Measurements from ENCODE around the gene ABI1. TPM values are rescaled to one million over a fixed set of nuclear protein-coding genes. Genes with fewer than 3 reads are reported as not detected.
A peak's percentile ranks its signal among the peaks of the same experiment; 100 is the strongest.

The ABI1 gene
- total RNA-seq, 1 experiment from 2014 or later = 79.8 TPM

GRCh38 chr10:26780793-26781601, 79.8 kb downstream of the ABI1 start:
- H3K27ac ChIP-seq (ENCODE audit: low read length) = peak overlapping the region; percentile 77
- H3K79me2 ChIP-seq (ENCODE audit: low read length) = peaks cover 97% of the 10 kb centered on the region

GRCh38 chr10:26780106-26780792, 80.5 kb downstream of the ABI1 start:
- no peak overlapping the region for H3K4me3 ChIP-seq (ENCODE audit: low read length)
- H3K27me3 ChIP-seq (ENCODE audit: low read length) = no peaks in the 10 kb centered on the region
- H3K9me3 ChIP-seq (ENCODE audit: low read length) = no peaks in the 10 kb centered on the region
- H2AFZ ChIP-seq (ENCODE audit: low read length) = no peak overlapping the region
- H3K79me2 ChIP-seq (ENCODE audit: low read length) = peaks cover 99% of the 10 kb centered on the region
- H3K9ac ChIP-seq (ENCODE audit: low read length) = no peak overlapping the region
- no peaks in the 10 kb centered on the region for H4K20me1 ChIP-seq (ENCODE audit: insufficient read depth, low read depth, low read length)
- H3K4me2 ChIP-seq (ENCODE audit: low read depth, low read length, poor library complexity, severe bottlenecking) = no peak overlapping the region
- H3K4me1 ChIP-seq (ENCODE audit: low read length) = peaks cover 66% of the 10 kb centered on the region
- peak overlapping the region; percentile 77 for H3K27ac ChIP-seq (ENCODE audit: low read length)
- H3K9me2 ChIP-seq (replicated peaks; ENCODE audit: insufficient read depth, low read length) = no peaks in the 10 kb centered on the region
- peaks cover 5% of the 10 kb centered on the region; the same call in 1 of the 2 replicates for H3K36me3 ChIP-seq (ENCODE audit: insufficient read depth, low read length)
- no peak for DNase-seq

More at GRCh38 chr10:26780793-26781601, 79.8 kb downstream of the ABI1 start:
- Histone ChIP-seq H2AFZ (ENCODE audit: low read length) (no peak overlapping the region), H3K9me2 (replicated peaks; ENCODE audit: insufficient read depth, low read length) (no peaks in the 10 kb centered on the region), H3K9ac (ENCODE audit: low read length) (peak overlapping the region; percentile 50; the same call in 1 of the 2 replicates), H3K27me3 (ENCODE audit: low read length) (no peaks in the 10 kb centered on the region), H3K4me1 (ENCODE audit: low read length) (peaks cover 66% of the 10 kb centered on the region), H3K4me2 (ENCODE audit: low read depth, low read length, poor library complexity, severe bottlenecking) (peak overlapping the region; percentile 60), H4K20me1 (ENCODE audit: insufficient read depth, low read depth, low read length) (no peaks in the 10 kb centered on the region), H3K4me3 (ENCODE audit: low read length) (no peak overlapping the region), H3K36me3 (ENCODE audit: insufficient read depth, low read length) (peaks cover 4% of the 10 kb centered on the region; the same call in 1 of the 2 replicates), H3K9me3 (ENCODE audit: low read length) (no peaks in the 10 kb centered on the region)
- DNase-seq = peak; percentile 65

DNA sequence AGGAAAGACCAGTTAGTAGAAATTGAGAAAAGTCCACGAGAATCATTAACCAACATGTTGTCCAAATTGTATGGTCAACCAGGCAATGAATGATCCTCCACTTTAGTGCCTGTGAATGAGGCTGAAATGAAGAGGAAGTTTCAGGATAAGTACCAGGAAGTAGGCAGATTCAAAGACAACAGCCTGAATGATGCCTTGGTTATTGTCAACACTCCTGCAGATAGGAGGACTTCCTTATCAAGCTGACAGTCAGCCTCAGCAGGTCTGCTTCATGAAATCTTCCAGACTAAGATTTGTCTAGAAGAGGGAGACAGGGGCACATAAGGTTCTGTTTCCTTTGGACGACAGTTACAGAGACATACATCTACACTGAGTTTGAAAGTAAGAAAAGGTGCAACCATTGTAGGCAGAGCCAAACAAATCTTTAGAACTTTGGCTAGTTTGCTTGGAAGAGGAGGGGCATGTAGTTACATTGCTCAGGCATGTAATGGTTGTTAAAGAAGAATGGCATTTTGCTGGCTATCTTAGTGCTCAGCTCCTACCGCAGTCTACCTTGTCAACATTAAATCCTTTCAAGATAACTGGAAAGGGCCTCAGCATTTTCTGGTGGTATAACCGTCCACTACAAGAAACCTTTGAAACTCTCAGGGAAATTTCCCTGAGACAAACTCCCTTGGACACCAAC, 81.4 kb downstream of the ABI1 start:
- no peak for DNase-seq
- H3K36me3 ChIP-seq (ENCODE audit: insufficient read depth, low read length) = peaks cover 5% of the 10 kb centered on the region; the same call in 1 of the 2 replicates
- no peaks in the 10 kb centered on the region for H3K27me3 ChIP-seq (ENCODE audit: low read length)
- no peaks in the 10 kb centered on the region for H3K9me2 ChIP-seq (replicated peaks; ENCODE audit: insufficient read depth, low read length)
- H3K4me3 ChIP-seq (ENCODE audit: low read length) = no peak overlapping the region
- no peak overlapping the region for H3K9ac ChIP-seq (ENCODE audit: low read length)
- no peaks in the 10 kb centered on the region for H4K20me1 ChIP-seq (ENCODE audit: insufficient read depth, low read depth, low read length)
- no peak overlapping the region for H3K27ac ChIP-seq (ENCODE audit: low read length)
- no peak overlapping the region for H3K4me2 ChIP-seq (ENCODE audit: low read depth, low read length, poor library complexity, severe bottlenecking)
- no peak overlapping the region for H2AFZ ChIP-seq (ENCODE audit: low read length)
- peaks cover 99% of the 10 kb centered on the region for H3K79me2 ChIP-seq (ENCODE audit: low read length)
- H3K4me1 ChIP-seq (ENCODE audit: low read length) = peaks cover 59% of the 10 kb centered on the region
- H3K9me3 ChIP-seq (ENCODE audit: low read length) = no peaks in the 10 kb centered on the region

DNA sequence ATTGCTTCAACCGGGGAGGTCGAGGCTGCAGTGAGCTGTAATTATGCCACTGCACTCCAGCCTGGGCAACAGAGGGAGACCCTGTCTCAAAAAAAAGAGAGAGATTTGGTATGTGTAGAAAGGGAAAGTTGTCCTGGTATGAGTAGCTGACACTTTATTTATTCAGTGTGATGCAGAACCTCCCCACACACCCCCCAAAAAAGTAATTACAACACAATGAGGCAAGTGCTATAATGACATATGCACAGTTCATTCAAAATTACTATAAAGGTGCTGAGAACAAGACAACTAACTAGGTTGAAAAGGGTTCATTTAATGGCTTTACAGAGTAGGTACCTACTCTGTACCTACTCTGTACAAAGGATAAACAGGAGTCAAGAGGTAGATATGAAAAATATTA, 83.1 kb downstream of the ABI1 start:
- Histone ChIP-seq H3K27me3 (ENCODE audit: low read length) (no peaks in the 10 kb centered on the region), H3K27ac (ENCODE audit: low read length) (no peak overlapping the region), H3K4me2 (ENCODE audit: low read depth, low read length, poor library complexity, severe bottlenecking) (no peak overlapping the region), H3K36me3 (ENCODE audit: insufficient read depth, low read length) (peaks cover 5% of the 10 kb centered on the region; the same call in 1 of the 2 replicates), H3K4me3 (ENCODE audit: low read length) (no peak overlapping the region), H3K79me2 (ENCODE audit: low read length) (peaks cover 99% of the 10 kb centered on the region), H4K20me1 (ENCODE audit: insufficient read depth, low read depth, low read length) (no peaks in the 10 kb centered on the region), H3K9me2 (replicated peaks; ENCODE audit: insufficient read depth, low read length) (no peaks in the 10 kb centered on the region), H3K4me1 (ENCODE audit: low read length) (peaks cover 43% of the 10 kb centered on the region), H3K9me3 (ENCODE audit: low read length) (no peaks in the 10 kb centered on the region), H2AFZ (ENCODE audit: low read length) (no peak overlapping the region), H3K9ac (ENCODE audit: low read length) (no peak overlapping the region)
- DNase-seq = no peak

- Histone ChIP-seq H3K9ac (ENCODE audit: low read length) (no peak overlapping the region), H3K36me3 (ENCODE audit: insufficient read depth, low read length) (peaks cover 5% of the 10 kb centered on the region; the same call in 1 of the 2 replicates), H3K27ac (ENCODE audit: low read length) (no peak overlapping the region), H3K4me3 (ENCODE audit: low read length) (no peak overlapping the region), H4K20me1 (ENCODE audit: insufficient read depth, low read depth, low read length) (no peaks in the 10 kb centered on the region), H2AFZ (ENCODE audit: low read length) (no peak overlapping the region), H3K4me2 (ENCODE audit: low read depth, low read length, poor library complexity, severe bottlenecking) (no peak overlapping the region), H3K9me2 (replicated peaks; ENCODE audit: insufficient read depth, low read length) (no peaks in the 10 kb centered on the region), H3K79me2 (ENCODE audit: low read length) (peaks cover 98% of the 10 kb centered on the region), H3K4me1 (ENCODE audit: low read length) (peaks cover 28% of the 10 kb centered on the region), H3K27me3 (ENCODE audit: low read length) (no peaks in the 10 kb centered on the region), H3K9me3 (ENCODE audit: low read length) (no peaks in the 10 kb centered on the region)
- DNase-seq = no peak
Observed at GRCh38 chr10:26776258-26776657, 84.5 kb downstream of the ABI1 start.

- H3K36me3 ChIP-seq (ENCODE audit: insufficient read depth, low read length) = peaks cover 18% of the 10 kb centered on the region; the same call in 1 of the 2 replicates
- H2AFZ ChIP-seq (ENCODE audit: low read length) = no peak overlapping the region
- no peak overlapping the region for H3K27ac ChIP-seq (ENCODE audit: low read length)
- no peak overlapping the region for H3K4me2 ChIP-seq (ENCODE audit: low read depth, low read length, poor library complexity, severe bottlenecking)
- H3K9me3 ChIP-seq (ENCODE audit: low read length) = no peaks in the 10 kb centered on the region
- DNase-seq = no peak
- H3K9me2 ChIP-seq (replicated peaks; ENCODE audit: insufficient read depth, low read length) = no peaks in the 10 kb centered on the region
- H3K4me1 ChIP-seq (ENCODE audit: low read length) = peaks cover 3% of the 10 kb centered on the region
- no peak overlapping the region for H3K4me3 ChIP-seq (ENCODE audit: low read length)
- H4K20me1 ChIP-seq (ENCODE audit: insufficient read depth, low read depth, low read length) = no peaks in the 10 kb centered on the region
- H3K79me2 ChIP-seq (ENCODE audit: low read length) = peaks cover 98% of the 10 kb centered on the region
- no peaks in the 10 kb centered on the region for H3K27me3 ChIP-seq (ENCODE audit: low read length)
- H3K9ac ChIP-seq (ENCODE audit: low read length) = no peak overlapping the region
Observed at GRCh38 chr10:26773633-26774032, 87.1 kb downstream of the ABI1 start.

DNA sequence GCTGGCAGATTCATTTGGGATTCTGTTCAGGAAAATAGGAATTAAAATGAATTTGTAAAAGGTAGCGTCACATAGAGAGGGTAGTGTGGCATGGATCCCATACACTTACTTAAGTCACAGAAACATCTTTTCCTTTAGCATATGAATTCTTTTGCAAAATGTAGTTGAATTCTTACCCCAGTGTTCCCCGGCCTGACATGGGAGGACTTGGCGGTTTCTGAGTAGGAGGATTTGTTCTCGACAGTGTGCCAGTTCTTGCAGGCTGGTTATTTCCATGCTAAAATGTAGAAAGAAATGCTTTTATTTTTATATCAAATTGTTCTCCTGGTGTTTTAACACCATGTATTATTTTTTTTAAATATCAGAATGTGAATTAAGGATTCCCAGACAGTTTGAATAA, 90.7 kb downstream of the ABI1 start:
- Histone ChIP-seq H4K20me1 (ENCODE audit: insufficient read depth, low read depth, low read length) (no peaks in the 10 kb centered on the region), H3K79me2 (ENCODE audit: low read length) (peaks cover 90% of the 10 kb centered on the region)

DNA sequence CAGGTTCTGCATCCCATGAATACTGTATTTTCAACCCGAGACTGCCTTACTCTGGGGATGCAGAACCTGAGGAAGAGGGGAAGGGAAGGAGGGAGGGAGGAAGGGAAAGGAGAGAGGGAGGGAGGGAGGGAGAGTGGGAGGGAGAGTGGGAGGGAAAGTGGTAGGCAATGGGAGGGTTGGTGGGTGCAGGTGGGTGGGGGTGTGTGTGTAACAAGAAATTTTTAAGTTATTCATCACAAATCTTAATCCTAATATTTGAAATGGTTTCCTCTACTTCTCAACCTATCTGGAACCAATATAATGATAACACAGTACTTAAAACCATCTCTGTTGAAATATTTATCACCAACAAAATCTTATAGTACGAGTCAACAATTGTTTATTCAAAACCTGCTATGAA, 95.2 kb downstream of the ABI1 start:
- no peak for DNase-seq
- Histone ChIP-seq H3K4me1 (ENCODE audit: low read length) (no peaks in the 10 kb centered on the region), H3K27me3 (ENCODE audit: low read length) (no peaks in the 10 kb centered on the region), H3K9me3 (ENCODE audit: low read length) (no peaks in the 10 kb centered on the region), H2AFZ (ENCODE audit: low read length) (no peak overlapping the region), H3K4me3 (ENCODE audit: low read length) (no peak overlapping the region), H3K79me2 (ENCODE audit: low read length) (peaks cover 61% of the 10 kb centered on the region), H4K20me1 (ENCODE audit: insufficient read depth, low read depth, low read length) (no peaks in the 10 kb centered on the region), H3K27ac (ENCODE audit: low read length) (no peak overlapping the region), H3K36me3 (ENCODE audit: insufficient read depth, low read length) (peaks cover 36% of the 10 kb centered on the region; the same call in 1 of the 2 replicates), H3K4me2 (ENCODE audit: low read depth, low read length, poor library complexity, severe bottlenecking) (no peak overlapping the region), H3K9ac (ENCODE audit: low read length) (no peak overlapping the region), H3K9me2 (replicated peaks; ENCODE audit: insufficient read depth, low read length) (no peaks in the 10 kb centered on the region)

More for the DNA sequence above, 90.7 kb downstream of the ABI1 start:
- Histone ChIP-seq H3K36me3 (ENCODE audit: insufficient read depth, low read length) (peaks cover 27% of the 10 kb centered on the region; the same call in 1 of the 2 replicates), H3K27me3 (ENCODE audit: low read length) (no peaks in the 10 kb centered on the region), H2AFZ (ENCODE audit: low read length) (no peak overlapping the region), H3K4me2 (ENCODE audit: low read depth, low read length, poor library complexity, severe bottlenecking) (no peak overlapping the region), H3K9ac (ENCODE audit: low read length) (no peak overlapping the region), H3K27ac (ENCODE audit: low read length) (no peak overlapping the region), H3K9me2 (replicated peaks; ENCODE audit: insufficient read depth, low read length) (no peaks in the 10 kb centered on the region), H3K9me3 (ENCODE audit: low read length) (no peaks in the 10 kb centered on the region), H3K4me3 (ENCODE audit: low read length) (no peak overlapping the region), H3K4me1 (ENCODE audit: low read length) (no peaks in the 10 kb centered on the region)
- no peak for DNase-seq

All from Karpas-422 (cell line).